Muscle of leg (tissue), 11 donors: ENCODE data around the gene B4GALNT3. TPM values are rescaled to one million over a fixed set of nuclear protein-coding genes. Genes with fewer than 3 reads are reported as not detected.

ENCODE experiments used
- DNase-seq: peaks from one replicate; pipeline ENCODE4 v3.0.0; 2013
- H3K27ac ChIP-seq: one replicate; pipeline ENCODE4 v1.5.1; 2013; ENCODE audit warnings: mild to moderate bottlenecking, low read length, control low read depth
- H3K27me3 ChIP-seq: one replicate; pipeline ENCODE4 v1.6.1; 2013; ENCODE audit warnings: low read length; ENCODE audit not compliant: control insufficient read depth, insufficient read depth
- H3K36me3 ChIP-seq: one replicate; pipeline ENCODE4 v1.6.1; 2013; ENCODE audit warnings: low read length; ENCODE audit not compliant: control insufficient read depth, insufficient read depth
- H3K4me1 ChIP-seq: one replicate; pipeline ENCODE4 v1.6.1; 2013; ENCODE audit warnings: low read length; ENCODE audit not compliant: control insufficient read depth, insufficient read depth
- H3K4me3 ChIP-seq: one replicate; pipeline ENCODE4 v1.5.1; 2013; ENCODE audit warnings: low read length, control low read depth
- H3K9me3 ChIP-seq: replicated peaks from 2 replicates; pipeline ENCODE4 v1.6.1; 2013; ENCODE audit warnings: low read depth, low read length; ENCODE audit not compliant: control insufficient read depth
- WGBS: methylation state at CpG from one replicate; pipeline ENCODE4 v1.1.5; 2013; ENCODE audit warnings: missing lambda C conversion rate; ENCODE audit not compliant: insufficient coverage; 5-methylcytosine and 5-hydroxymethylcytosine counted together
- polyA plus RNA-seq, 8 donors: library from polyadenylated mRNA; unstranded; fragments of 120-200 nt; gene quantifications; one replicate each; pipeline versions ENCODE4 v1.2.1 to v1.2.3, GENCODE V29; 2013; ENCODE audit warnings: inconsistent platforms in 1 of 8, low replicate concordance in 1 of 8; ENCODE audit not compliant: insufficient read length in 8 of 8, insufficient read depth in 1 of 8
- total RNA-seq: library from RNA; stranded (reverse); fragments of 120-200 nt; gene quantifications from one replicate; pipeline ENCODE4 v1.2.4, GENCODE V29; 2013

The B4GALNT3 gene
- total and polyA plus RNA-seq, 9 donors = 6.0 to 12.4 (median 9.1) TPM

GRCh38 chr12:556498-556897, 96.8 kb downstream of the B4GALNT3 start:
- no peaks in the 10 kb centered on the region for H3K27me3 ChIP-seq

GRCh38 chr12:558580-558979, 98.8 kb downstream of the B4GALNT3 start:
- WGBS = 57% methylated on average over 3 of the region's 4 CpGs

More at GRCh38 chr12:556498-556897, 96.8 kb downstream of the B4GALNT3 start:
- Histone ChIP-seq H3K4me1 (peaks cover 37% of the 10 kb centered on the region), H3K36me3 (no peaks in the 10 kb centered on the region), H3K9me3 (no peaks in the 10 kb centered on the region), H3K4me3 (no peak overlapping the region), H3K27ac (no peak overlapping the region)
- no peak for DNase-seq
- WGBS = 87% methylated on average over 20 of the region's 20 CpGs

GRCh38 chr12:559208-559905, 99.6 kb downstream of the B4GALNT3 start:
- 89% methylated on average over 21 of the region's 21 CpGs for WGBS
- H3K27ac ChIP-seq = no peak overlapping the region
- peaks cover 27% of the 10 kb centered on the region for H3K4me1 ChIP-seq

More at GRCh38 chr12:558580-558979, 98.8 kb downstream of the B4GALNT3 start:
- Histone ChIP-seq H3K9me3 (no peaks in the 10 kb centered on the region), H3K4me3 (no peak overlapping the region), H3K27ac (no peak overlapping the region), H3K36me3 (no peaks in the 10 kb centered on the region), H3K4me1 (peaks cover 33% of the 10 kb centered on the region), H3K27me3 (peaks cover 2% of the 10 kb centered on the region)
- DNase-seq = no peak

GRCh38 chr12:559906-560455, 100.2 kb downstream of the B4GALNT3 start:
- no peaks in the 10 kb centered on the region for H3K36me3 ChIP-seq
- 76% methylated on average over 10 of the region's 14 CpGs for WGBS
- H3K27ac ChIP-seq = no peak overlapping the region
- peaks cover 2% of the 10 kb centered on the region for H3K27me3 ChIP-seq
- peaks cover 27% of the 10 kb centered on the region for H3K4me1 ChIP-seq
- H3K9me3 ChIP-seq = no peaks in the 10 kb centered on the region
- no peak for DNase-seq
- H3K4me3 ChIP-seq = no peak overlapping the region

More at GRCh38 chr12:559208-559905, 99.6 kb downstream of the B4GALNT3 start:
- H3K27me3 ChIP-seq = peaks cover 2% of the 10 kb centered on the region
- no peak overlapping the region for H3K4me3 ChIP-seq
- no peaks in the 10 kb centered on the region for H3K9me3 ChIP-seq
- no peaks in the 10 kb centered on the region for H3K36me3 ChIP-seq
- no peak for DNase-seq

GRCh38 chr12:560691-561390, 101.1 kb downstream of the B4GALNT3 start:
- Histone ChIP-seq H3K4me1 (peaks cover 27% of the 10 kb centered on the region), H3K4me3 (no peak overlapping the region), H3K27me3 (peaks cover 2% of the 10 kb centered on the region), H3K9me3 (no peaks in the 10 kb centered on the region), H3K27ac (no peak overlapping the region), H3K36me3 (no peaks in the 10 kb centered on the region)
- DNase-seq = peak; percentile 43
- WGBS = 36% methylated on average over 8 of the region's 19 CpGs

- H3K27me3 ChIP-seq = peaks cover 2% of the 10 kb centered on the region
- peaks cover 27% of the 10 kb centered on the region for H3K4me1 ChIP-seq
- 32% methylated on average over 11 of the region's 14 CpGs for WGBS
- H3K36me3 ChIP-seq = no peaks in the 10 kb centered on the region
- H3K4me3 ChIP-seq = no peak overlapping the region
- H3K27ac ChIP-seq = peak overlapping the region; percentile 17
- no peaks in the 10 kb centered on the region for H3K9me3 ChIP-seq
- no peak for DNase-seq
Measured at GRCh38 chr12:561391-561705, 101.6 kb downstream of the B4GALNT3 start.

GRCh38 chr12:561908-562593, 102.3 kb downstream of the B4GALNT3 start:
- peak; percentile 61 for DNase-seq
- 60% methylated on average over 19 of the region's 19 CpGs for WGBS
- Histone ChIP-seq H3K4me3 (no peak overlapping the region), H3K36me3 (no peaks in the 10 kb centered on the region), H3K9me3 (no peaks in the 10 kb centered on the region), H3K27me3 (peaks cover 2% of the 10 kb centered on the region), H3K27ac (peak overlapping the region; percentile 52), H3K4me1 (peaks cover 27% of the 10 kb centered on the region)

- Histone ChIP-seq H3K27me3 (peaks cover 2% of the 10 kb centered on the region), H3K4me1 (peaks cover 27% of the 10 kb centered on the region), H3K27ac (no peak overlapping the region), H3K9me3 (no peaks in the 10 kb centered on the region), H3K36me3 (no peaks in the 10 kb centered on the region), H3K4me3 (no peak overlapping the region)
- DNase-seq = no peak
- 86% methylated on average over 8 of the region's 12 CpGs for WGBS
Measured at GRCh38 chr12:562634-563033, 102.9 kb downstream of the B4GALNT3 start.

GRCh38 chr12:563250-563781, 103.6 kb downstream of the B4GALNT3 start:
- Histone ChIP-seq H3K27ac (no peak overlapping the region), H3K27me3 (peaks cover 2% of the 10 kb centered on the region), H3K4me1 (peaks cover 27% of the 10 kb centered on the region), H3K4me3 (no peak overlapping the region), H3K9me3 (no peaks in the 10 kb centered on the region), H3K36me3 (no peaks in the 10 kb centered on the region)
- DNase-seq = no peak
- 44% methylated on average over 3 of the region's 8 CpGs for WGBS
